GM21367 (cell line): ENCODE results near the gene BMP4.

ENCODE experiments used
- ATAC-seq: cut with Tn5 transposase; IDR thresholded peaks from one replicate; pipeline ENCODE4 v1.9.1; 2021; ENCODE audit not compliant: unreplicated experiment

The BMP4 gene

DNA sequence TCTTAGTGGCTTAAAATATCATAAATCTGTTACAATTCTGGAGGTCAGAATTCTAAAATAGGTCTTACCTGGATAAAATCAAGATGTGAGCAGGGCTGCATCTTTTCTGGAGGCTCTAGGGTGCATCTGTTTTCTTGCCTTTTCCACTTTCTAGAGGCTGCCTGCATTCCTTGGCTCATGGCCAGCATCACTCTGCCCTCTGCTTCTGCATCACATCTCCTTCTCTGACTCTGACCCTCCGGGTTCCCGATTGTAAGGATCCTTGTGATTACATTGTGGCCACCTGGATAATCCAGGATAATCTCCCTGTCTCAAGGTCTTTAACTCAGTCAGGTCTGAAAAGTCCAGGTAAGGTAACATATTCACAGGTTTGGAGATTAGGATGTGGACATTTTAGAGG lies 11.0 kb upstream of the BMP4 start:
- no peak for ATAC-seq

DNA sequence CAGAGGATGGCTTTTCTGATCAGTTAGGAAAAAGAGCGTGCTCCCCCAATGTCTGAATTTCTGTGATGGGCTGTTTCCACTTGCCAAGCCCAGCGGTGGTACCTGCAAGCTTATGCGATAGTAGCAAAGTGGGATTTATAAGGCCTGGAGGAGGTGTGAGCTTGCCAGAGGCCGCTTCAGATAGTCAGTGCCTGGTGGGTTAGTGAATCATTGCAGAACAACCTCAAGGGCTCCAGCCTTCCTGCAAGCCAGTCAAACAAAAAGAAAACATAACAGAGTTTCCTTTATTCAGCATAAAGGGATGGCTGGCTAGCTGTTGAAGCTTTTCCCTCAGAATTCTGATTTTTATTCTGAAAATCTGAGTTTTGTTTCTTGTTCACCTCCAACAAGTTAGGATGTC lies 7.6 kb upstream of the BMP4 start:
- no peak for ATAC-seq

DNA sequence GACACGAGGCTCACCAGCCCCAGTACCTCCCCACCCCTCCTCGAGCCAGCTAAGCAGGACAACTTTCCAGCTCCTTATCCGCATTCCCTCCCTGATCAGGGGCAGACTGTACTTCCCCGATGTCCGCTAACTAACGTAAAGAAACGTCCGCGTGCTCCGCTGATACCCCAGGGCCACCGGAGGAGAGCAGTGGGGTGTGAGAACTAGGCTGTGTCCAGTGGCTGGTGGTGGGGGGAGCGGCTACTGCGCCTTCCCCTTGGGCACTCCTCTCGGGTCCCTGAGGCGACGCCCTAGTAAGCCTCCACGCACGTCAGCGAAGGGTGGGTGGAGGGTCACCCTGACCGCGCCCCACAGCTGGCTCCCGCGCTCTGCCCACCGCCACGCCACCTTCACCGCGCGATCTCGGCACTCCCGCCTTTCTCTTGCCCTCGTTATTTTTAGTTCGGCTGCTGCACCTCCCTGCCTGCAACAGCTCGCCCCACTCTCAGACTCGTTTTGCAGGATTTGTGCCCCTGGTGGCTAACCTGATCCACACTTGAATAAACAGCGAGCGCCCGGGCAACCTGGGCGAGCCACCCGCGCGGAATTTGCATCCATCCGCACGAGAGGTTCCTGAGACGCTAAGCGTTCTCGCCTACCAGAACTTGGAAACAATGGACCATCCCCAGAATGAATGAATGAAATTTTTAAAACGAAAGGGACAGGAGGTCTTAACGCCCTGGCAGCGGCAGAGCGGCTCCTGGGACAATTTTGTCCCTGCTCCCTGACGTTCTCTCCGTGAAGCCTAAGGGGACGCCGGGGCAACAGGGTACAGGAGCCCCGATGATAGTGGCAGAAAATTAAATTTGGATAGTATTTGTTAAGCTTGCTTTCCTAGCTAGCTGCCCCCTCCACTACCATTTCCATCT lies 6.9 kb upstream of the BMP4 start:
- no peak for ATAC-seq

DNA sequence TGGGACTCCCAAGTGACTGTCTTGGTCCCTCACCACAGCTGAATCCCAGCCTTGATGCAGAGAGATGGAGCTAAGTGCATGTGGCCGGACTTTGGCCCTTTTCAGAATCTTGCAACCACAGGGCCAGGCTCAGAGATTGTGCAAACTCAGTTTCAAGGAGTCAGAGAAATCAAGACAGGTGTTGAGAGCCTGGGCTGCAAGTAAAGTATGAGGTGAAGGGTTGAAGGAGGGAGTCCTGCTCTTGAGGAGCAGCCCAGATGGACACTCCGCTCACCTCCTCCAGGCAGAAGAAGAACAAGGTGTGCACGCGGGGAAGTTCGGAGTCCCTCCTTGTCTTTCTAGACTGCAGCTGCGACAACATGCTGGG lies 6.3 kb upstream of the BMP4 start:
- no peak for ATAC-seq

DNA sequence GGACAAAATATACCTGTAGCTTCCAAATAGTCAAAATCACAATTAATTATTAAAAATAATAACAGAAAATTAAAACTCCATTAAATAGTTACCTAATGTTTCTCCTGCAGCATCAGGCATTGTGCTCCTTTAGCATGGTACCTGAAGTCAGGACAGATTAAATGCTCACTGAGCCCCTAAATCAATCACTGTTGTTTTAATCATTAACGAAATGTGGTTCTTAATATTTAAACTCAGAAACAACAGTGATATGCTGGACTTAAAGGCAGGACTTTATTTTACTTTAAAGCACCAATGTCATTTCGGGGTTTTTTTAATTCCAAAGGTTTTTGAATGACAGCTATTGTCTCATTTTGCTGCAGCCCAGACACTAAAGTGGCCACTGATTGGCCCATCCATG lies 2.0 kb upstream of the BMP4 start:
- ATAC-seq, result no peak

DNA sequence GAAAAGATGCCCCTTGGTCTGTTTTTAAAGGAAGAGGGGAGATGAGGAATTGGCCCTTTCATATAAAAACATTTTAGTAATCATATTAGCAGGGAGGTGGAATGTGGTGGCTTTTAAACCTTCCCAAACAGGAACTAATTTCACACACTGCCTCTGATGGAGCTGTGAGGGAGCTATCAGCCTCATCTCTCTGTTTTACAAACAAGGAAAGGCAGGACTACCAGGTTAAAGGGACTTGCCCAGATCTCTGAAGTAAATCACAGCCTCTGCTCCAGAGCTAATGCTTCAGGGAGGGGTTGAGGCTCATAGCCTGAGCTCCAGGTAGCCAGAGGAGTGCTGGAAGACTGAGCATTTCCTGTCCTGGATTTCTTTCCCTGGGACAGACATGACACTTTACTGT lies 1.1 kb upstream of the BMP4 start:
- ATAC-seq, result no peak

DNA sequence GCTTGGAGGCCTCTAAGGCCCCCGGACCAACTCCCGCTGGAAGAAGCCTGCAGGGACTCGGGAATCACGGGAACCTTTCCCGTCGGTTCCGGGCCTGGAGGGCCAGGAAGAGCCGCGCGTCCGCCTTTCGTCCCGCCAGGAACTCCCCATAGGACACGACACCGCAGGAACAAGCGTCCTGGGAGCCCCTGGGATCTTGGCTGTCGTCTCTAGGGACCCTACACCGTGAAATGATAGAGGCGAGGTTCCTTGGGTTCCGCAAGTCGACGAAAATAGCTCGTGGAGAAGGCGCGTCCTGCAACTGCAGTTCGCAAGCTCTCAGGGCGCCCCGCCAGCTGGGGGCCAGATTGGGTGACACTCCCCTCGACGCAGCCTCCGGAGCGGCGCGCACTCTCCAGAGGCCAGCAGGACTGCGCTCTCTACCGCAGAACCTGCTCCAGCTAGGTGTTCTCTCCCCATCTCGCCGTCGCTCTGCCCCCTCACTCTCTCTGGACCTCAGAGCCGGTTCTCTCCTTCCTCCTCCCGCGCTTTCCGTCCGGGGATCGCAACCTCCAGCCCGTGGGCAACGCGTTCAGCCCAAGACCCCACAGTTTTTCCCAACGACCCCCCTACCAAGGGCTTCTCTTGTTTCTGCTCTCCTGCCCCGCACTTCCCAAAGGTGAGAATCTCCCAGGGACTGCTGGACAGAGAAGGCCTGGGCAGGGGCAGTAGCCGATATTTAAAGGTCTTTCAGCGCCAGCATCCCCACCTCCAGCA lies 776 bp downstream of the BMP4 start:
- ATAC-seq, result no peak

DNA sequence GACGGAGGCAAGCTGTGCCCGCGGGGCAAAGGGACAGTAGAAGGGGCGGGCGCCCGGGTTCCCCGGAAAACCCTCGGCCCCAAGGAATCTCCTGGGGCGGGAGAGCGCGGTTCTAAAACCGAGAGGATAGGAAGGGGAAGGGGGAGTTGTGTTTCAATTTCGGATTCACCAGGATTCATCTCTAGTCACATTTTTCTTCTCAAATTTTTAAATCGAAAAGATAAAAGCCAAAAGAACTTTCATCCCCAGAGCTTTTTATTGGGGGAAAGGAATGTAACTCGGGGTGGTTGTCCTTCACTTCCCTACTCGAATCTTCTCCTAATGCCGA lies 1.4 kb downstream of the BMP4 start:
- ATAC-seq, result no peak

DNA sequence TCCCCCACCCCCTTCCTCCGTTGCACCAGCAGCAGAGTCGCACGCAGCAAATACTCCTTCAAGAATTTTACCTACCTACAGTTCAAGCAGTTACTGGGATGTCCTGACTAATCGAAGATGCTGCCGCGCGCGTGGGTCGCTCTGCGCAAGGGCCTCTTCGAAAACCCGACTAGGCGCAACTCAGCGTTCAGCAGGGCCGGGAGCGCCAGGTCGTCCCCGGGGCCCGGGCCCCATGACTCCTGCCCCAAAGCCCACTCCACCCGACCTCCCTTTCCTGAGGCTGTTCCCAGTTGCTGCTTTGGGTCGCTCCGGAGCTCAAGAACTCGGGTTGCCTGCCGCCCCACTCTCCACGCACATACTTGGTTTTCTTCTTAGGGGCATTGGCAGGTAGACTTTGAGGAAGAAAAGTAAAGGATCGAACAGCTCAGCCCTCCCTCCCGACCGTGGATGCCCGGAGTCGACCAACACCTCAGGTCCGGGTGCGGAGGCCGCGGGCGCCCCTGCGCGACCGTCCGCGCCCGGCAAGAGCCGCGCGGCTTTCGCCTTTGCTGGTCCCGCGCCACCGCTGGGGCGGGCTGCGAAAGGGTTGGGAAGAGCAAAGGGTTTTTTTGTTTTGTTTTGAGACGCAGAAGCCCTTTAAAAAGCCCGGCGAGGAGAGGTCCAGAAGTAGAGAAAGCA lies 1.9 kb downstream of the BMP4 start:
- no peak for ATAC-seq

DNA sequence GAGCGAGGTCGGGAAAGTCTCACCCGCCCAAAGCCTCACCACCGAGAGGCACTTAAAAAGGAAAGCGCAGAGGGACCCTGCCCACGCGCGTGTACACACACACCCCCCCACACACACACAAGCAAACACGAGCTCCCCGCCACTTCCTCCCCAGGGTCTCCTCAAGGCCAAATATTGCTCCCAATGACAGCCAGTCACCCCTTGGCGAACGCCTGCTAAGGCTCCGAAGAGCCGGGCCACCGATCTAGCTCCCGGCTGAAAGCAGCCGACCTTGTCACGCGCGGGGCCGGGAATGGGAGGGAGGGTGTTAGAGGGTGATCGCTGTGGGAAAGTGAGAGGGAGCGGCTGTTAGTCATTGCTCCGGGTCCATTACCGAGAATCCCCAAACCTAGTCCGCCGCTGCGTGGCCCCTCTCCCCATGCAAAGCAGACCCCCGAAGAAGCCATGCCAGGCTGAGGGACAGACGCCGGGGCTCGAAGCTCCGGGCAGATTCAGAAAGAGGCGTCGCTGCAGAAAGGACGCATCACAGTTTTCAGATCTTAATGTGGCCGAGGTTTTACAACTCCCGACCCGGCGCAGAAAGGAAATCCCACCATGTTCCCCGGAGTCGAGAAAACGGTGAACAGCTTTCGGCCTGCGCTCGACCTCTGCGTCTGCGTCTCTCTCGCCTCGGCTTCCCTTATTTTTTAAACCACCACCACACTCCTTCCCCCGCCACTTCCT lies 2.6 kb downstream of the BMP4 start:
- no peak for ATAC-seq

DNA sequence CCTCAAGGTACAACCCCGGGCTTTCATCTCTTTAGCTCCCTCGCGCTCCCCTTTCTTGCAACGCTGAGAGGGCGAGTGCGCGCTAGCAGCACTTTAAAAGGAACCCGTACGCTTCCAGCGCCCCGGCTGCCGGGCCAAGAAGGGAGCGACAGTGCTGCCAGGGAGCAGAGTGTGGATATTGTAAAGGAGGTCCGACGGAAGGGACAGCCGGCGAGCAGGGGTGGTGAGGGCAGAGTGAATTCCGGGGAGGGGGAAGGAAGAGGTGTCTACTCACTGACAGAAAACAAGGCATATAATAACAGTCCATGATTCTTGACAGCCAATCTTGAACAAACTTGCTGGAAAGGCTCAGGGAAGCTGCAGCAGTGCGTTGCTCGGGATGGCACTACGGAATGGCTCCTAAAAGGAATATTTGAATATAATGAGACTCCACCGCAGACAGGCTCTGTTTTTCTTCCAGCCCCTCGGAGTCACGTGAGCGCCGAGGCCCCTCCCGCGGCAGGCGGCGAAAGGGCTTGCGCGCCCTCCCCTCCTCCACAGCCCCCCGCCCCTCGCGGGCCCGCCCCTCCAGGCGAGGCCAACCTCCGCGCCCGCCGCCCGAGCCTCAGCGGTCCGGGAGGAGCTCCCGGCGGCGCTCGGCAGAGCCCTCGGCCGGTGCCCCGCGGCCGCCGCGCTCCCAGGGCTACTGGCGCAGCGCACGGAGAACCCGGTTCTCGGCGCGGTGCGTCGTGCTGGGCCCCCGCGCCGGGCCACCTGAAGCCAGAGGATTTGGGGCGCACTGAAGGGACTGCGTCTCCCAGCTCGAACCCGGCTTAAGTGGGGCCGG lies 3.4 kb downstream of the BMP4 start:
- no peak for ATAC-seq

DNA sequence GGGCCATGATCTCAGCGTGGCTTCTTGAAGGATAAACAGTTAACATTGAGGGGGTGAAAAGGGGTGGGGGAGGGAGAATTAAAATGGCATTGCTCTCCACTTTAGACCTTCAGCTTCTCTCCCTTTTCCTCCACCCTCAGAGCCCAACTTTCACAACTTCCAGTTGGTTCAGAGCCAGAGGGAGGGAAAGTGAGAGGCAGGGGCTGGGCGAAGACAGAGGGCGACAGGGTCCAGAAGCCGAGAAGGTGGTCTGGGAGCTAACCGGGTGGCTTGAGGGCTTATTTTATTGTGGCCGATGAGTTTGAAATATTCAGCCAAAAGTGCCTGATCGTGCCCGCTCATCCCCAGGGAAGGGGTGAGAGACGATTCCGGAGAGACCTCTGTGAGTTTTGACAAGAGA lies 4.1 kb downstream of the BMP4 start:
- ATAC-seq, result no peak

DNA sequence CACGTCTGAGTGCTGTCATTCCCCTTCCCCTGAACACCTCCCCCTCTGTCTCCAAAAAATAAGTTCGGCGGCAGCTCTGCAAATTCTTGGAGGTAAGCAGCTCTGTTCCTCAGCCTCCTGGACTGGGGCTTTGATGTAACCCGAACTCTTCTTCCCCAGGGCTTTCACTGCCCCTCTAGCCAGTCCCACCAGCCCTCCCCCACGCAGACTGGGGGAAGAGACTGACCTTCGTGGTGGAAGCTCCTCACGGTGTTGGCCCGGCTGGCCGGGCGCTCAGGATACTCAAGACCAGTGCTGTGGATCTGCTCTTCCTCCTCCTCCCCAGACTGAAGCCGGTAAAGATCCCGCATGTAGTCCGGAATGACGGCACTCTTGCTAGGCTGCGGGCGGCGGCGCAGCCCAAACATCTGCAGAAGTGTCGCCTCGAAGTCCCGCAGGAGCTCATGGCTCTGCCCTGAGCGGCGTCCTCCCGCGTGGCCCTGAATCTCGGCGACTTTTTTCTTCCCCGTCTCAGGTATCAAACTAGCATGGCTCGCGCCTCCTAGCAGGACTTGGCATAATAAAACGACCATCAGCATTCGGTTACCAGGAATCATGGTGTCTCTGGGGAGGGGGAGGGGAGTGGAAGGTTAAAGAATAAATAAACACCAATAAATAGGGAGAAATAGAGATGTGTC lies 4.9 kb downstream of the BMP4 start:
- no peak for ATAC-seq

DNA sequence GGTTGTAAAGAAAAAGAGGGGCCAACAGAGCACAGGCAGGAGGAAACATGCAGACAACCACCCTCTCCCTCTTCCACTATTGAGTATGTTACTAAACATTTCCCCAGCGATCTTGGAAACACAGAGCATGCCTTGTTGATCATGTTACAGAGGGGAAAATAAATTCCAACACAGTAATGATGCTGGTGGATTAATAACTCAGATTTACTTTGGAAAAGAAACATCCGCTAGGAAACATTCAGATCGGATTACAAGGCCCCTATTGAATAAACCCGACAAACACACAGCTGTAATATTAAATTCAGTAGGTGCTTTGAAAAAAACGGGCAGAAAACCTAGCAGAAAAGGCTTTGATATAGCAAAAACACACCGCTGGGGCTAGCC lies 5.4 kb downstream of the BMP4 start:
- no peak for ATAC-seq

DNA sequence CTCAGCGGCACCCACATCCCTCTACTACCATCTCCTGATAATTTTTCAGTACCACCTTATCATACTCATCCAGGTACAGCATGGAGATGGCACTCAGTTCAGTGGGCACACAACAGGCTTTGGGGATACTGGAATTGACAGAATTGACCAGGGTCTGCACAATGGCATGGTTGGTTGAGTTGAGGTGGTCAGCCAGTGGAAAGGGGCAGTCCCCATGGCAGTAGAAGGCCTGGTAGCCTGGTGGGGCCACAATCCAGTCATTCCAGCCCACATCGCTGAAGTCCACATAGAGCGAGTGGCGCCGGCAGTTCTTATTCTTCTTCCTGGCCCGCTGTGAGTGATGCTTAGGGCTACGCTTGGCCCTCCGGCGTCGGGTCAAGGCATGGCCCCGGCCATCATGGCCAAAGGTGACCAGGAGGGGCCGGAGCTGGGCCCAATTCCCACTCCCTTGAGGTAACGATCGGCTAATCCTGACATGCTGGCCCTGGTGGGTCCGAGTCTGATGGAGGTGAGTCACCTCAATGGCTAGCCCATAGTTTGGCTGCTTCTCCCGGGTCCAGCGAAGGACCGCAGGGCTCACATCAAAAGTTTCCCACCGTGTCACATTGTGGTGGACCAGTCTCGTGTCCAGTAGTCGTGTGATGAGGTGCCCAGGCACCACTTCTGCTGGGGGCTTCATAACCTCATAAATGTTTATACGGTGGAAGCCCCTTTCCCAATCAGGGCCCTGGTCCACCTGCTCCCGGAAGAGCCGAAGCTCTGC lies 6.4 kb downstream of the BMP4 start:
- no peak for ATAC-seq

DNA sequence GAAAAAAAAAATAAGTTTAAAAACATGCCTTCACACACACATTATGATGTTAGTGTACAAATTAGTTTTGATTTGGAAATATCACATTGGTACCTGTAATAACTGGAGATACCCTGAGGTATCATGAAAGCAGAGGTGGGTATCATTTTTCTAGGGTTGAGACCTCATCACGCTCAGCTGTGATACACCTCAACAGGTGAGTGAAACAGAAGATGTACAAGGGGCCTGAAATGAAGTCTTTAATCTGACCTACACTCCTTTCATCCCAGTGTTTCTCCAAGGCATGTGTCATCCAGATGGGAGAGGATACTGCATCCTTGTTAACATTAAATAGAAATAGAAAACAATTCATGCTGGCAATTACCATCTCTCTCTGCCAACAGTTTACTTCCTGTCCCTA lies 7.4 kb downstream of the BMP4 start:
- no peak for ATAC-seq

DNA sequence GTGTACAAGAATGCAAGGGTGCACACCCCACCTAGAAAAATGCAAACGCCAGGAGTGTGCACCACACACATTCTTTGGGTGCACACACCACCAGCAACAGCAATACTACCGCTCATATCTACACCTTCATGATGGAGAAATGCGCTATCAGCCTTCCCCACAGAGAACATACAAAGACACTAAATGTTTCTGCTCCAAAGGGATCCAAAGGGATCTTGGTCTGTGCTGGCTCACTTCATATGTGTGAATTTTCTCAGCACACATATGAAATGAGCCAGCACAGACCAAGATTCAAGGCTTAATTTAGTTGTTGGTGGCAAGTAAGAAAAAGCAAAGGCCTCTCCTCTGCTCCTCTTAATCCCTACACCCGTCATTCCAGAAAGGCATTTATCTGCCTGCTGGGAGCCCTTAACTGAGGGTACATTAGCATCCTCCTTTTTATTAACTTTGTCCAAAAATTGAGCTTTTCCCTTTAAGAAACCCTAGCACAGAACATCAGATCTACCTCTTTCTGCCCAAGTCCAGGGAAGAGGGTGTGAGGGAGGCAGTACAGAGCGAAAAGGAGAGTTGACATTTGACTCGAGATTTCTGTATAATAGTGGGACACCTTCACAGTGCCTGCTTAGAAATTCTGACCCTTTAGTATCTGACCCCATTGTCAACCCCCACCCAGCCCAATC lies 8.3 kb downstream of the BMP4 start:
- ATAC-seq, result no peak

DNA sequence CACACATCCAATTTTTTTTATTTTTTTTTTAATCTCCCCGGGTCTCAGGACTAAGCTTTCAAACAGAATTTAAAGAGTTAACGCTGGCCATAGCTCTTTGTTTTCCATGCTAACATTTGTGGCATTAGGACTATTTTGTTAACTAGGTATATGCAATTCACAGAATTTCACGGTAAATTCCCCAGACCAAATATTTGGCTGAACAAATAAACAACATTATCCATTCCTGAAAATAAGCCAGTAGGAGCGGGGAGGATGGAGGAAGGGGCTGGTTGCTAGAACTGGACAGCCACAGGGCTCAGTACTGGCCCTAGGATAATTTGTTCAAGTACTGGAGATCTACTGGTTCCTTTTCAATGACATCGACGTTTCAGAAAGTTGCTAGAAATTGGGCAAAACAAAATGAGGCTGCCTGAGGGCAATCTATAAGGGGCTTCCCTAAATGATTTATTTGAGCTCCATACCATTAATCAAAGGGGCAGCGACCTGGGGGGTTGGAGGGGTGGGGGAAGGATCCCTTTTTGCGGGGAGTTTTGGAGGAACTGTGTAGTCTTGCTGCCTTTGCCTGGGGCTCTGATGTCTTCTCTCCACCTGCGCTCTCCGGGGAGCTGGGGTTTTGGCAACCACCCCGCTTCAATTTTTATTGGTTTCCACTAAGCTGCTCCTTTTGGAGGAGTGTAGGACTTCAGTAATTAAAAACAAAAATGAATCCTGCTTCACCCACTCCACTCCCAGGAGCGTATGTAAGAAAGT lies 9.0 kb downstream of the BMP4 start:
- no peak for ATAC-seq
